Measurements from ENCODE around the gene WIPF2.

WIPF2 gene

GRCh38 chr17:40253565-40253964, 34.5 kb downstream of the WIPF2 start:
- DNase-seq, result peak; percentile 7

GRCh38 chr17:40259505-40259904, 40.4 kb downstream of the WIPF2 start:
- no peak for DNase-seq

GRCh38 chr17:40260528-40260927, 41.4 kb downstream of the WIPF2 start:
- no peak for DNase-seq

- DNase-seq, result no peak
Observed at GRCh38 chr17:40264458-40265185, 45.5 kb downstream of the WIPF2 start.

- DNase-seq, result no peak
Observed at GRCh38 chr17:40265337-40265736, 46.2 kb downstream of the WIPF2 start.

GRCh38 chr17:40266882-40267281, 47.8 kb downstream of the WIPF2 start:
- DNase-seq, result no peak

GRCh38 chr17:40268141-40268712, 49.1 kb downstream of the WIPF2 start:
- DNase-seq, result no peak

- no peak for DNase-seq
Observed at GRCh38 chr17:40278414-40278813, 59.3 kb downstream of the WIPF2 start.

- no peak for DNase-seq
Observed at GRCh38 chr17:40279402-40279801, 60.3 kb downstream of the WIPF2 start.

GRCh38 chr17:40281663-40282062, 62.6 kb downstream of the WIPF2 start:
- peak; percentile 22 for DNase-seq

GRCh38 chr17:40283662-40284061, 64.6 kb downstream of the WIPF2 start:
- peak; percentile 94 for DNase-seq

GRCh38 chr17:40284085-40284713, 65.1 kb downstream of the WIPF2 start:
- peak; percentile 70 for DNase-seq

- no peak for DNase-seq
Observed at GRCh38 chr17:40286473-40286872, 67.4 kb downstream of the WIPF2 start.

GRCh38 chr17:40287159-40287493, 68.0 kb downstream of the WIPF2 start:
- DNase-seq, result no peak

- DNase-seq, result peak; percentile 98
Observed at GRCh38 chr17:40287494-40288369, 68.6 kb downstream of the WIPF2 start, which contains the start of gene CDC6. Gene CDC6, plus strand, starts transcription at chr17:40287879. Its CDS starts 1,542 bp downstream, at chr17:40289421.

- peak; percentile 75 for DNase-seq
Observed at GRCh38 chr17:40290629-40291280, 71.7 kb downstream of the WIPF2 start.

GRCh38 chr17:40291281-40291664, 72.2 kb downstream of the WIPF2 start:
- DNase-seq, result no peak

GRCh38 chr17:40293363-40293762, 74.3 kb downstream of the WIPF2 start:
- no peak for DNase-seq

GRCh38 chr17:40295488-40296436, 76.7 kb downstream of the WIPF2 start:
- no peak for DNase-seq

GRCh38 chr17:40297511-40297910, 78.4 kb downstream of the WIPF2 start:
- DNase-seq, result no peak

- no peak for DNase-seq
Observed at GRCh38 chr17:40298726-40299125, 79.6 kb downstream of the WIPF2 start.

Measured in NCI-H226 (cell line).